Measurements from ENCODE around the gene BUB3. TPM values are rescaled to one million over a fixed set of nuclear protein-coding genes. Genes with fewer than 3 reads are reported as not detected.

The BUB3 gene
- total and polyA plus RNA-seq, 2 of the 8 experiments (the other 6 are each of a cell fraction or from before 2014, with no cell fraction given): 183 to 207 TPM

DNA sequence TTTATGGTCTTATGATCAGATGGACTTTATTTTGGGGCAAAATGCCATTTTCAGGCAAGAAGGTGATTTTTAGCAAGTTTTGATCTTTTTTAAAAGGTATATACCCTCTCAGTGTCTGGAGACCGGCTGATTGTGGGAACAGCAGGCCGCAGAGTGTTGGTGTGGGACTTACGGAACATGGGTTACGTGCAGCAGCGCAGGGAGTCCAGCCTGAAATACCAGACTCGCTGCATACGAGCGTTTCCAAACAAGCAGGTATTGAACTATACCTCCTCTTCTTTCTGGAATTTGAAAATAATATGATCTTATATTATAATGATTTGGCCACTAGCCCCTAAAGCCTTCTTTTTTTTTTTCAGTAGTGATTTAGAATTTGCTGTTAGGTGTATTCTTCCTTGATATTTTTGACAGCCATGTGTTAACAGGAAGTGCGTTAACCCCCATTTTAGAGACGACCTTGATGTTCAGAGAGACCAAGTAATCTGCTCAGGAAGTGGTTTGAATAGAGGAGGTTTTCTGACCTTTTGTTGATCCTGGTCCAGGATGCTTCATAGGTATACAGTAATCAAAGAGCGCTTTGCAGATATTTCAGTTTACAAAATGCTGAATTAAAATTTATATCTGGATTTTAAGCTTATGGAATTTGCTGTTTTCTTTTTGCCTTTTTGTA lies 6.2 kb downstream of the BUB3 start:
- no peak overlapping the region for H4K91ac ChIP-seq (replicated peaks; ENCODE audit: insufficient read length, low read length)
- H2BK12ac ChIP-seq (ENCODE audit: low read depth, low read length): no peak overlapping the region
- H2BK20ac ChIP-seq (ENCODE audit: low read length): no peak overlapping the region
- CTCF ChIA-PET (ENCODE audit: partially characterized antibody): interaction anchor here (0.6 to 1.5 kb wide), 2 partner anchors 65 to 145 kb away, joined by 3 to 4 read pairs; no protein-coding TSS in a partner anchor
- no peak overlapping the region for H3K9ac ChIP-seq (replicated peaks in 1 of 4; ENCODE audit: extremely low read depth in 1 of 4, low read depth in 3 of 4, low read length in 3 of 4)
- H3K27ac ChIP-seq (ENCODE audit: low read depth, low read length): no peak overlapping the region
- DNase-seq (ENCODE audit: low read depth in 1 of 2, low spot score in 2 of 2): no peak
- H3K4me2 ChIP-seq (ENCODE audit: insufficient read depth in 1 of 2, low read depth in 2 of 2, low read length in 2 of 2): no peak overlapping the region
- H3K4ac ChIP-seq (replicated peaks; ENCODE audit: insufficient read length, low read depth, low read length): no peak overlapping the region
- no peak overlapping the region for H2BK5ac ChIP-seq (ENCODE audit: low read depth, low read length)
- peaks cover 0 to 2% (median 0%) of the 10 kb centered on the region in 4 experiments; a peak in 1 of 7 replicates for H3K4me1 ChIP-seq (replicated peaks in 1 of 4; ENCODE audit: control insufficient read depth in 3 of 4, insufficient read depth in 4 of 4, low read length in 3 of 4)
- no peaks in the 10 kb centered on the region for H3K9me3 ChIP-seq (ENCODE audit: insufficient read depth in 2 of 2, low read depth in 1 of 2, low read length in 1 of 2)
- no peak overlapping the region for H3K14ac ChIP-seq (ENCODE audit: insufficient read length)
- peaks cover 9 to 90% of the 10 kb centered on the region in 2 experiments for H3K79me2 ChIP-seq (ENCODE audit: control insufficient read depth in 1 of 2, insufficient read depth in 2 of 2, low read length in 2 of 2)
- no peak overlapping the region for H4K5ac ChIP-seq (ENCODE audit: insufficient read length, low read depth, low read length)
- 0 out of 2 replicates have a peak, but pooled peaks cover 1% of the 10 kb centered on the region for H3K23me2 ChIP-seq (ENCODE audit: low read depth, low read length)
- peaks cover 5% of the 10 kb centered on the region for H3K79me1 ChIP-seq (ENCODE audit: low read depth, low read length)
- H3K18ac ChIP-seq (ENCODE audit: extremely low read depth, low read length): no peak overlapping the region
- H3K36me3 ChIP-seq (ENCODE audit: control insufficient read depth in 2 of 4, insufficient read depth in 4 of 4, low read length in 3 of 4): peaks cover 22 to 93% (median 57%) of the 10 kb centered on the region in 4 experiments
- POLR2A ChIA-PET (ENCODE audit: partially characterized antibody): interaction anchor here (0.6 to 1.3 kb wide), 4 partner anchors 8 to 270 kb away, joined by 3 to 5 read pairs (median 4); no protein-coding TSS in a partner anchor
- no peaks in the 10 kb centered on the region for H3K27me3 ChIP-seq (replicated peaks in 1 of 4; ENCODE audit: control insufficient read depth in 3 of 4, extremely low read depth in 1 of 4, insufficient read depth in 3 of 4, low read length in 3 of 4)
- 97% methylated on average over 11 of the region's 11 CpGs; no CpG with 5 or more reads in 1 of the 2 experiments for WGBS, 2 experiments (ENCODE audit: extremely low coverage in 1 of 2, insufficient coverage in 1 of 2, insufficient read length in 1 of 2, insufficient replicate concordance in 2 of 2, low coverage in 1 of 2, low lambda C conversion rate in 2 of 2, missing lambda C conversion rate in 1 of 2)
- no peak overlapping the region for H3K23ac ChIP-seq (ENCODE audit: insufficient read length)
- H4K20me1 ChIP-seq (replicated peaks in 1 of 2; ENCODE audit: control insufficient read depth in 1 of 2, insufficient read depth in 2 of 2, low read length in 2 of 2): peaks cover 5 to 20% of the 10 kb centered on the region in 2 experiments
- H4K8ac ChIP-seq (ENCODE audit: extremely low read depth, insufficient read depth, low read length): no peak overlapping the region
- no peak overlapping the region for H2AK5ac ChIP-seq (ENCODE audit: low read depth, low read length)
- H2BK120ac ChIP-seq (replicated peaks; ENCODE audit: low read depth, low read length): no peak overlapping the region
- FAIRE-seq: no peak
- H2BK15ac ChIP-seq (ENCODE audit: low read length): no peak overlapping the region
- no peak overlapping the region for H2AFZ ChIP-seq (ENCODE audit: low read length)
- no peak overlapping the region for H3K4me3 ChIP-seq (ENCODE audit: extremely low read depth in 1 of 4, insufficient read depth in 2 of 4, low read depth in 3 of 4, low read length in 4 of 4)
- no peak overlapping the region for H3K56ac ChIP-seq (replicated peaks; ENCODE audit: insufficient read length, low read depth, low read length)
- TF ChIP-seq, protein P1, sequence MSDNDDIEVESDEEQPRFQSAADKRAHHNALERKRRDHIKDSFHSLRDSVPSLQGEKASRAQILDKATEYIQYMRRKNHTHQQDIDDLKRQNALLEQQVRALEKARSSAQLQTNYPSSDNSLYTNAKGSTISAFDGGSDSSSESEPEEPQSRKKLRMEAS (IDR thresholded peaks at IDR 0.05): no peak
- no peak for TF ChIP-seq HDAC2 (IDR thresholded peaks at IDR 0.05; ENCODE audit: borderline replicate concordance in 1 of 2, low read depth in 2 of 2, low read length in 2 of 2)
- TF ChIP-seq RBBP5 (IDR thresholded peaks at IDR 0.05; ENCODE audit: borderline replicate concordance, low read depth, low read length): no peak
- TF ChIP-seq NRF1 (IDR thresholded peaks at IDR 0.05; ENCODE audit: low read depth, low read length): no peak
- TF ChIP-seq ASH2L (IDR thresholded peaks at IDR 0.05; ENCODE audit: low read length): no peak
- no peak for TF ChIP-seq RAD21 (IDR thresholded peaks at IDR 0.05 in 1 of 2, conservative IDR thresholded peaks at IDR 0.05 in 1 of 2; ENCODE audit: low read depth in 2 of 2, low read length in 2 of 2)
- TF ChIP-seq HDAC6 (IDR thresholded peaks at IDR 0.05; ENCODE audit: low read depth, low read length): no peak

All from H1 (cell line).